Naive thymus-derived CD4-positive, alpha-beta T cell (primary cell): Measurements from ENCODE around the gene SCAP. TPM values are rescaled to one million over a fixed set of nuclear protein-coding genes. Genes with fewer than 3 reads are reported as not detected.

ENCODE experiments used
- ATAC-seq: fragments of 150-1000 bp; cut with Tn5 transposase; 2 replicates; pipeline ENCODE4 v1.10.0; 2021; ENCODE audit warnings: mild to moderate bottlenecking, moderate library complexity
- CTCF ChIA-PET: fragments of 350-600 bp; sonication (Branson Sonifier 250); formaldehyde crosslinking; loops from one replicate; lab custom pipeline; 2021; ENCODE audit warnings: antibody characterized with exemption; lab: Charles Lee
- POLR2A ChIA-PET: fragments of 350-600 bp; sonication (Branson Sonifier 250); formaldehyde crosslinking; loops from one replicate; lab custom pipeline; 2021; ENCODE audit warnings: antibody characterized with exemption, inconsistent platforms; lab: Charles Lee
- DNase-seq, 9 donors: peaks; one replicate each; pipeline versions ENCODE4 v3.0.0 to v3.0.0-alpha.2; 2020 to 2022; ENCODE audit warnings: mixed read lengths in 1 of 9
- H3K27ac ChIP-seq: one replicate; pipeline ENCODE4 v1.7.0; 2013; ENCODE audit warnings: mild to moderate bottlenecking, low read depth, low read length, moderate library complexity
- H3K27me3 ChIP-seq, 2 donors: one replicate each; pipeline ENCODE4 v1.7.0; 2013; ENCODE audit warnings: low read length in 2 of 2, mild to moderate bottlenecking in 2 of 2, moderate library complexity in 2 of 2; ENCODE audit not compliant: control insufficient read depth in 2 of 2, insufficient read depth in 2 of 2
- H3K36me3 ChIP-seq, 3 experiments: 1 replicate in 2 of 3; 2 replicates in 1 of 3; pipeline ENCODE4 v1.7.0; 2013; ENCODE audit warnings: low read length in 3 of 3, mild to moderate bottlenecking in 3 of 3, moderate library complexity in 1 of 3; ENCODE audit not compliant: insufficient read depth in 3 of 3, control insufficient read depth in 2 of 3
- H3K4me1 ChIP-seq, 2 donors: one replicate each; pipeline ENCODE4 v1.7.0; 2013; ENCODE audit warnings: low read length in 2 of 2, mild to moderate bottlenecking in 2 of 2, moderate library complexity in 1 of 2; ENCODE audit not compliant: control insufficient read depth in 2 of 2, insufficient read depth in 2 of 2
- H3K4me3 ChIP-seq: 2 replicates; pipeline ENCODE4 v1.7.0; 2013; ENCODE audit warnings: mild to moderate bottlenecking, low read length
- H3K9me3 ChIP-seq, 3 experiments: 1 replicate in 2 of 3; 2 replicates in 1 of 3; pipeline ENCODE4 v1.7.0; 2013; ENCODE audit warnings: low read length in 3 of 3; ENCODE audit not compliant: control insufficient read depth in 2 of 3
- H3K27ac Mint-ChIP-seq, 9 donors: one replicate each; pipeline ENCODE4 v1.8.0; 2020 to 2022; ENCODE audit warnings: mixed read lengths in 9 of 9, mild to moderate bottlenecking in 8 of 9, moderate library complexity in 5 of 9, inconsistent platforms in 2 of 9
- H3K27me3 Mint-ChIP-seq, 5 donors: one replicate each; pipeline ENCODE4 v1.8.0; 2021 to 2022; ENCODE audit warnings: mixed read lengths in 5 of 5, mild to moderate bottlenecking in 1 of 5
- H3K36me3 Mint-ChIP-seq, 5 donors: one replicate each; pipeline ENCODE4 v1.8.0; 2020 to 2022; ENCODE audit warnings: mixed read lengths in 5 of 5, mild to moderate bottlenecking in 3 of 5, inconsistent platforms in 1 of 5
- H3K4me1 Mint-ChIP-seq, 7 donors: one replicate each; pipeline ENCODE4 v1.8.0; 2020 to 2022; ENCODE audit warnings: mixed read lengths in 7 of 7, mild to moderate bottlenecking in 3 of 7, inconsistent platforms in 1 of 7
- H3K4me3 Mint-ChIP-seq, 10 donors: one replicate each; pipeline ENCODE4 v1.8.0; 2020 to 2022; ENCODE audit warnings: mild to moderate bottlenecking in 10 of 10, mixed read lengths in 10 of 10, moderate library complexity in 6 of 10, inconsistent platforms in 2 of 10
- H3K9me3 Mint-ChIP-seq, 11 donors: one replicate each; pipeline ENCODE4 v1.8.0; 2020 to 2022; ENCODE audit warnings: mixed read lengths in 11 of 11, mild to moderate bottlenecking in 4 of 11, inconsistent platforms in 1 of 11, moderate library complexity in 1 of 11
- intact Hi-C, 2 donors: fragments of 100-400 bp; cut with micrococcal nuclease; formaldehyde crosslinking; loops; one replicate each; pipeline ENCODE4 v1.15.1; 2023
- polyA plus RNA-seq, 2 donors: library from polyadenylated mRNA; unstranded; fragments of 300-500 nt; fragmentation: Illumina TruSeq; gene quantifications; one replicate each; pipeline ENCODE4 v1.2.3, GENCODE V29; 2021
- total RNA-seq, 6 experiments: library from RNA in 5 of 6; stranded (reverse) in 5 of 6; gene quantifications; 1 replicate in 5 of 6; 2 replicates in 1 of 6; pipeline ENCODE4 v1.2.3 and lab custom pipeline; 2021 to 2026

SCAP gene
- total and polyA plus RNA-seq, 7 experiments from 2014 or later: 34.5 to 95.4 (median 90.2) TPM

GRCh38 chr3:47392933-47393332 is 82.8 kb downstream of the SCAP start:
- no peaks in the 10 kb centered on the region for H3K4me1 ChIP-seq
- no peak for ATAC-seq
- H3K27me3 Mint-ChIP-seq: no peaks in the 10 kb centered on the region
- no peak overlapping the region for H3K4me3 ChIP-seq
- no peak for DNase-seq
- H3K27me3 ChIP-seq: no peaks in the 10 kb centered on the region
- no peak overlapping the region for H3K4me3 Mint-ChIP-seq
- peaks cover 0 to 13% (median 2%) of the 10 kb centered on the region in 5 donors for H3K36me3 Mint-ChIP-seq
- peaks cover 19 to 61% (median 26%) of the 10 kb centered on the region in 7 donors for H3K4me1 Mint-ChIP-seq
- H3K27ac ChIP-seq: no peak overlapping the region
- POLR2A ChIA-PET: no interaction called here
- H3K27ac Mint-ChIP-seq: peak overlapping the region in 6 of 9 donors; percentile 27 to 68 (median 54)
- peaks cover 0 to 29% (median 5%) of the 10 kb centered on the region in 3 experiments for H3K36me3 ChIP-seq
- H3K9me3 ChIP-seq: no peaks in the 10 kb centered on the region
- no peaks in the 10 kb centered on the region for H3K9me3 Mint-ChIP-seq
- CTCF ChIA-PET: no interaction called here
- intact Hi-C loops: no loop called here

- H3K9me3 Mint-ChIP-seq: no peaks in the 10 kb centered on the region
- H3K27me3 Mint-ChIP-seq: peaks cover 0 to 2% (median 0%) of the 10 kb centered on the region in 5 donors
- peaks cover 0 to 20% (median 7%) of the 10 kb centered on the region in 5 donors for H3K36me3 Mint-ChIP-seq
- Histone ChIP-seq H3K4me3 (no peak overlapping the region), H3K9me3 (no peaks in the 10 kb centered on the region), H3K4me1 (peaks cover 11 to 15% of the 10 kb centered on the region in 2 donors), H3K36me3 (peaks cover 0 to 27% (median 0%) of the 10 kb centered on the region in 3 experiments), H3K27me3 (no peaks in the 10 kb centered on the region), H3K27ac (no peak overlapping the region)
- H3K4me1 Mint-ChIP-seq: peaks cover 25 to 60% (median 47%) of the 10 kb centered on the region in 7 donors
- ATAC-seq (no peak), DNase-seq (no peak)
- H3K4me3 Mint-ChIP-seq: peak overlapping the region in 5 of 10 donors; percentile 13 to 54 (median 29)
- H3K27ac Mint-ChIP-seq: peak overlapping the region in 4 of 9 donors; percentile 4 to 81 (median 28)
- ChIA-PET CTCF (no interaction called here), POLR2A (no interaction called here)
- intact Hi-C loops: no loop called here
These were observed 89.9 kb downstream of the SCAP start for GRCh38 chr3:47385796-47386195.

GRCh38 chr3:47385007-47385406 is 90.7 kb downstream of the SCAP start:
- peaks cover 29 to 60% (median 54%) of the 10 kb centered on the region in 7 donors for H3K4me1 Mint-ChIP-seq
- POLR2A ChIA-PET: interaction anchor here (0.7 kb wide), 1 partner anchor 58 kb away, joined by 3 read pairs; no protein-coding TSS in a partner anchor
- H3K9me3 Mint-ChIP-seq: no peaks in the 10 kb centered on the region
- H3K27me3 Mint-ChIP-seq: peaks cover 0 to 2% (median 0%) of the 10 kb centered on the region in 5 donors
- no peaks in the 10 kb centered on the region for H3K27me3 ChIP-seq
- no peak overlapping the region for H3K27ac Mint-ChIP-seq
- ATAC-seq (no peak), DNase-seq (no peak)
- CTCF ChIA-PET: no interaction called here
- H3K4me3 Mint-ChIP-seq: no peak overlapping the region
- no peak overlapping the region for H3K4me3 ChIP-seq
- H3K9me3 ChIP-seq: no peaks in the 10 kb centered on the region
- peaks cover 15 to 18% of the 10 kb centered on the region in 2 donors for H3K4me1 ChIP-seq
- peaks cover 0 to 20% (median 7%) of the 10 kb centered on the region in 5 donors for H3K36me3 Mint-ChIP-seq
- peaks cover 0 to 27% (median 0%) of the 10 kb centered on the region in 3 experiments for H3K36me3 ChIP-seq
- intact Hi-C loops: no loop called here
- no peak overlapping the region for H3K27ac ChIP-seq

GRCh38 chr3:47384425-47384824 is 91.3 kb downstream of the SCAP start:
- Histone ChIP-seq H3K36me3 (peaks cover 0 to 27% (median 0%) of the 10 kb centered on the region in 3 experiments), H3K4me1 (peaks cover 21 to 24% of the 10 kb centered on the region in 2 donors), H3K4me3 (no peak overlapping the region), H3K27me3 (no peaks in the 10 kb centered on the region), H3K27ac (no peak overlapping the region), H3K9me3 (no peaks in the 10 kb centered on the region)
- peak overlapping the region in 1 of 9 donors; percentile 48 for H3K27ac Mint-ChIP-seq
- H3K4me1 Mint-ChIP-seq: peaks cover 34 to 66% (median 60%) of the 10 kb centered on the region in 7 donors
- ChIA-PET POLR2A (interaction anchor here (0.7 kb wide), 1 partner anchor 58 kb away, joined by 3 read pairs; no protein-coding TSS in a partner anchor), CTCF (interaction anchor here (0.6 kb wide), 1 partner anchor 220 kb away, joined by 3 read pairs; no protein-coding TSS in a partner anchor)
- intact Hi-C loops: no loop called here
- no peak for ATAC-seq
- H3K4me3 Mint-ChIP-seq: peak overlapping the region in 1 of 10 donors; percentile 48
- peaks cover 0 to 20% (median 10%) of the 10 kb centered on the region in 5 donors for H3K36me3 Mint-ChIP-seq
- no peak for DNase-seq
- H3K27me3 Mint-ChIP-seq: peaks cover 0 to 2% (median 0%) of the 10 kb centered on the region in 5 donors
- no peaks in the 10 kb centered on the region for H3K9me3 Mint-ChIP-seq

GRCh38 chr3:47381317-47382157 is 94.2 kb downstream of the SCAP start:
- intact Hi-C loops: loop anchor here (1.0 to 2.0 kb wide), 3 partner anchors 422 to 1227 kb away; partner anchors contain the start of genes ALS2CL (in 1 of the 2), DHX30 (in 1 of the 2) and UQCRC1 (in 1 of the 2)
- H3K36me3 Mint-ChIP-seq: peaks cover 0 to 14% (median 8%) of the 10 kb centered on the region in 5 donors
- DNase-seq: peak in 6 of 9 donors; percentile 6 to 84 (median 42)
- Histone ChIP-seq H3K4me1 (peaks cover 23 to 26% of the 10 kb centered on the region in 2 donors), H3K9me3 (no peaks in the 10 kb centered on the region), H3K27ac (peak overlapping the region; percentile 92), H3K4me3 (peak overlapping the region; percentile 86), H3K27me3 (no peaks in the 10 kb centered on the region), H3K36me3 (peaks cover 0 to 17% (median 0%) of the 10 kb centered on the region in 3 experiments)
- peaks cover 42 to 64% (median 55%) of the 10 kb centered on the region in 7 donors for H3K4me1 Mint-ChIP-seq
- ATAC-seq: peak; percentile 54
- peak overlapping the region; percentile 90 to 100 (median 98) for H3K4me3 Mint-ChIP-seq
- peak overlapping the region; percentile 92 to 100 (median 99) for H3K27ac Mint-ChIP-seq
- peaks cover 0 to 2% (median 0%) of the 10 kb centered on the region in 5 donors for H3K27me3 Mint-ChIP-seq
- POLR2A ChIA-PET: interaction anchor here (0.9 to 1.1 kb wide), 3 partner anchors 96 to 398 kb away, joined by 3 read pairs; partner anchors contain the start of gene ELP6
- CTCF ChIA-PET: interaction anchor here (1.3 kb wide), 1 partner anchor 10 kb away, joined by 3 read pairs; no protein-coding TSS in a partner anchor
- H3K9me3 Mint-ChIP-seq: no peaks in the 10 kb centered on the region
